ENCODE measurements around the gene SPTBN1.

The SPTBN1 gene

DNA sequence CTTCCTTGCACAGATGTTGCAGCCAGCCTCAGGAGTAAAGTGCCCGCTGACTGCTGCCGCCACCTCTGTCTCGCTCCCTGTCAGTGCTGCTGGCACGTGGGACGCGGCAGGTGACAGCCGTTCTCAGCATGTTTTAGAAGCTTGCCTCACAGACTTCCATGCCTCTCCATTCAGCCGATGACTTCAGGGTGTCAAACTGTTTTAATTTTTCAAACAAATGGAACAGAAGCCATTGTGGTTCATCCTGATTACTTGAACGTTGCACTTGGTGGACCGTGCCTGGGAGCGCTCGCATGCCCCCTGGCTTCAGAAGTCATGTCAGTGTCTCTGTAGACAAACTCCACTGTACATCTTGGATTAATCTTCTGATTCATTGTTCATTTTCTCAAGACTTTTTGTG lies 204.6 kb downstream of the SPTBN1 start:
- DNase-seq = no peak

DNA sequence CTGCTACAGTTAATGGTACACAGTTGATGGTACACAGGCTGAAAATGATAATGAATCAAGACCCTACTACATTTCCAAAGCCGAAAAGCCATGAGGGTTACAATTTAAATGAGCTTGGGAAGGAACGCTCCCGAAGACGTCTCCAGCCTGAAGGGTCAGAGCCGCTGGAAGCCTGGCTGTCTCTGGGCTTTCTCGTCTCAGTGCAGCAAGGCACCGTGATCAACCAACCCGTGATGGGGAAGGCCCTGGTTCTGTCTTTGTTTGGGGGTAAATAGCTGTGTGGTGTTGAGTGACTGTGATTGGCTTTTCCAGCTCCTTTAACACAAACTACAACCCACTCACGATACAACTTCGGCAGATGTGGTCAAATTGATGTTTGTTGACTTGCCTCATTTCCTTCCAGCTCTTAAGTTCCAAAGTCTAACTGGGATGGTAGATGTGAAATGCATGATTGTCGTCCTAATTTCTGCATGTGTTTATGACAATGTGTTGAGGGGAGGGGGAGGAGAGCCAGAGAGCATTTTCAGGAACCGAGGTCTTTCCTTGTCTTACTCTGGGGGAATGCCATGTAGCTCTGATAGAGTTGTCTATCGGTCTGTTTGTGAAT lies 207.4 kb downstream of the SPTBN1 start:
- no peak for DNase-seq

DNA sequence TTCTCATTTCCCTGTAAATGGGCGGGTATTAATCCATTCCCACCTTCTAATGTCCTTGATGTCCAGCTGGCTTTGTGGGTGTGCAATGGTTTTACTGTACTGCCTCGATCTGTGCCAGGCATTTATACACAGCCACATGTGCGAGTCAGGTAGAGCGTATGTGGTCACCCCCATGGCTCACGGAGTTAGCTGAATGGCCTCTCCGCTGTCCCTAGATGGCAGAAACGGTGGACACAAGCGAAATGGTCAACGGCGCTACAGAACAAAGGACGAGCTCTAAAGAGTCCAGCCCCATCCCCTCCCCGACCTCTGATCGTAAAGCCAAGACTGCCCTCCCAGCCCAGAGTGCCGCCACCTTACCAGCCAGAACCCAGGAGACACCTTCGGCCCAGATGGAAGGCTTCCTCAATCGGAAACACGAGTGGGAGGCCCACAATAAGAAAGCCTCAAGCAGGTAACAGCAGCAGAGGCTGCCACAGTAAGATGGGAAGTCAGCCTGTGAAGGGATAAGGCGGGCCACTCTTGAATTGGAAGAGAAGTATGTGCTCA lies 208.2 kb downstream of the SPTBN1 start:
- DNase-seq = no peak

DNA sequence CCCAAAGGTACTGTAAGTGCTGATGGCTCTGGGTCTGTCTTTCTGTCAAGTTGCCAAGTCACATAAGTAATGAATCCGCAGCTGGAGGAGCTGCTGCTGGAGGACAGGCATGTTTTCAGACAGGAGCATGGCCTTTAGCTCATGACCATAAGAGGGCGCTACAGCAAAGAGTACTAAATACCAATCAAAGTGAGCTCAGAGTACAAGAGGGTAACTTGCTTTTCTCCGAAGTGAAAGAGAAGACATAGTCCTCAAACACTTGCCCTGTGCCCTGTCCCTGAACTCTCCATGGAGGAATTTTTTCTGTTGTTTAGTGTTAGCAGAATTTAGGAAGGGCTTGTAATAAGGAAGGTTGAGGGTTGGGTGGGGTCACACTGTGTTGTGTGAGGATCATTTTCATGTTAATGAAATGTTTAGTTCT lies 209.3 kb downstream of the SPTBN1 start:
- DNase-seq = peak; percentile 11 to 20

DNA sequence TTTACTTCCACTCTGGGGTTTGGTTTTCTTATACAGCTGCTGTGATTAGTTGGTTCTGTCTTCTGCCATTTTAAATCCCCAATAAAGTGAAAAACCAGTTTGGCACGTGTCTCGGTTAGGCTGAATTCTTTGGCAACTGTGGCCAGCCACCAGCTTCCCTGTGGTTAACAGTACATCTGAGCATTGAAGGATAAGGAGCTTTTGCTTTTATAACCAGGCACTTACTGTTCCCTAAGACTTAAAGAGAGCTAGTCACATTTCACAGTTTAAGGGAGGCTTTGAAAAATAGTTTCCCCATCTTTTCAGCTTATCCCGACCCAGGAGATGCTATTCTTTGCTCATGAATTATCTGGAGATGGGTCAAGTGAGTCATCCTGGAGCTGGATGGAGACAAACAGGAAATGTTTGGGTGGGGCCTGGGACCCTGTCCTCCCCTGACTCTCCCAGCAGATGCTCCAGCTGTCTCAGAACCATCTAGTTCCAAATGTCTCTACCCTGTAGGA lies 210.1 kb downstream of the SPTBN1 start:
- DNase-seq = no peak

DNA sequence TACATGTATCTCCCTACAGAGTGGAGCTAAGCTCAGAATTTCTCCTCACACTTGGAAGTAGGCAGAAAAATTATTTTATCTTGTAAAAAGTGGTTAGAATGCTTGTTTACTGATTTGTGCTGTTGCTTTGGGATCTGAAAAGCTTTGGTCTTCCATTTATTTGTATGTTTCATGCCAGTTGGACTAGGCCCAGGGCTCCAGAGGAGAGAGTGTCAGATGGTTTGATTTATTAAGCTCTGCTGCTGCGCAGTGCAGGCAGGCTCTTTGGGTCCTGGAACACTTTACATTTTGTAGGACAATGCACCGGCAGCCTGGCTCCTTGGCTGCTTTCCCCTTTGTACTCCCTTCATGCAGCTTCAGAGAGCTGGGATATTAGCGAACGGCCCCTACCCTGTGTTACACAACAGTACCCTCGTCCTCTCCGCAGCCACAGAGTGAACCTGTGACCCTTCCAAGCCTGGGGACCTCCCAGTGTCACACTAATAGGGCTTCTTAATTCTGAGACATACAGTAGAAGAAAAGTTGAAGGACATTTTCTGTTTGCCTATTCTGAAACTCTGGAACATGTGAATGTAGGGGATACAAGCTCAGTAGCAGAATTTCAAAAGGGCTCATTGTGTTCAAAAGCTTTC lies 210.6 kb downstream of the SPTBN1 start:
- DNase-seq = no peak

DNA sequence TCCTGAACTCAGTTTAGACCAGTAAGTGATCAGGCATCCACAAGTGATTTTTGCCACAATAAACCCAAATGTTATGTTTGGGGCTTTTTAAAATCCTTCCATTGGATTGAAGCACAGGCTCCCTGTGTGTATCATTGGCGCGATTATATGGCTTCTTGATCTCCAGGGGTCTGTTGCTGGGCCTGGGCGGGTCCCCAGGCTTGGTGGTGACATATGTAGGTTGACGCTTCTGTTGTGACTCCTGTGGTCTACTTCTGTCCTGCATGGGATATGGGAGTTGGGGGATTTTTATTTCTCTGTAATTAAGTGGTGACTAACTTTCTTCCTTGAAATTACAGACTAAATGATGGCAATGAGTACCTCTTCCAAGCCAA lies 211.1 kb downstream of the SPTBN1 start:
- DNase-seq = no peak

DNA sequence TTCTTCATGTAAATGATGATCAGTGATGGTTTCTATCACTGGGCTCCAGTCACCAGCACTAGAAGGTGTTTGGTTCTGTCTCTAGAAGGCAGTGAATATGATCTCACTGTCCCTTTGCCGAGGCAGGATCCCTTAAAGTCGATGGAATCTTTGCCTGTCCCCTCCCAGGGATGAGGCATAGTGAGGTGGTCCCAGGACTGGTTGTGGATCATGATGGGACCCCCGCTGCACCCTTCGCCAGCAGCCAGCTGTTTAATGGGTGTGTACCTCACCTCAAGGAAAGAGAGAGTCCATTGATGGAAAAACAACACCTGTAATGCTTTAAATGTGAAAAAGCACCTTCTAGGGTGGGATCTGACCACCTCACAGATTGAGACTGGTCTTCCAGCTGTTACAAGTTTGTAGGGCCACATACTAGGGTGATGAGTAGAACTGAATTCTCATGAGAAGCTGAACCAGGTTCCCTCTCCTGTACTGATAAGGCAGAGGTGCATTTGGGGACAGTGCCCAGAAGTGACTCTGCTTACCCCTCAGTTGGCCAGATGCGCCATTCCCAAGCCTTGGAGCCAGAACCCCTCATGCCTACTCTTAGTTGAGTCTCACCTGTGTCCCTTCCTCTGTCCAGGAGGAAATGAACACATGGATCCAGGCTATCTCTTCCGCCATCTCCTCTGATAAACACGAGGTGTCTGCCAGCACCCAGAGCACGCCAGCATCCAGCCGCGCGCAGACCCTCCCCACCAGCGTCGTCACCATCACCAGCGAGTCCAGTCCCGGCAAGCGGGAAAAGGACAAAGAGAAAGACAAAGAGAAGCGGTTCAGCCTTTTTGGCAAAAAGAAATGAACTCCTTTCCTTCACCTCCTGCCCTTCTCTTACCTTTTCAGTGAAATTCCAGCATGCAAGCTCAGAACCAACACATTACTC lies 211.9 kb downstream of the SPTBN1 start:
- DNase-seq = no peak

DNA sequence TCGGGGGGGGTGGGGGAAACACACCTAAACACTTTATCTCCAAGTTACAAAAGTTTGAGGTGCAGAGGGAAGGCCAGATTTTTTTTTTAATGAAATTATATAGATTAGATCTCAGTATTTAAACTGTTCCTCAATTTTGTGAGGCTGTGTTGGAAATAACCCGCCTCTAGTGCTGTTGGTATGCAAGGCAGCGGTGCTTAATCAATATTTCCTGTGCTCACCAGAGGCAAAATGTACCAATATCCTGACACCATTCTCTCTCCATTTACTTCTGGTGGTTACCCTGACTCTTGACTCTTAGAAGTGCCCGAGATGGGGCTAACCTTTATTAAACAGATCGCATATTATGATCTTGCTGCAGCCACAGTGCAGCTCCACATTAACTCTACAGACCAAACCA lies 212.6 kb downstream of the SPTBN1 start:
- DNase-seq = no peak

DNA sequence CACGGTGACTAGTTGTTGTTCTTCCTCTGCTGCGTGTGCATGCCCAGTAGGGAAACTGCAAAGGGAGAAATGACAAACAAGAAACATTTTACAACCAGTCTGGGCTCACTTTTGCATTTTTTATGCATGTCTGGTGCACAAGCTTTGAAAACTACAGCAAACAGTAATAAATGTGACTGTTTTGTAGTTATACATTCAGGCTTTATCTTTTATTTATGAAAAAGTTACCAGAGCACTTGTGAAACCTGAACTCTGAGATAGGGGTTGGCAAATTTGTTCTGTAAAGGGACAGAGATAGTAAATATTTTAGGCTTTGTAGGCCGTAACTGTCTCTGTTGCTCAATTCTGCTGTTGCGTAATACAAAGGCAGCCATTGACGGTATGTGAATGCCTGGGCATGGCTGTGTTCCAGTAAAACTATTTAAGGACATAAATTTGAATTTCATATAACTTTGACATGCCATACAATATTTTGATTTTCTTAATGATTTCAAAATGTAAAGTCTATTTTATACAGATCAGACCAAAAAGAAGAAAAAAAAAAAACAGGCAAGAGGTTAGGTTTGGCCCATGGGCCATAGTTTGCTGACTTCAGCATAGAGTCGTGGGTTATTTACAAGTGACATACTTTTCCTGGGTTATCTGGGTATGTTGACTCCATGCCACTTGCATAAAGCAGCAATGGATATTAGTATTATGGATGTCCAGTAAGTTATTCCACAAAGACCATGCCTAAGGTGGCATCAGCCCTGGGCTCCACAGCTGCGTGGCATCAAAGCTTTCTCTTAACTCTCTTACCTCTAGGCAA lies 213.8 kb downstream of the SPTBN1 start:
- DNase-seq = no peak

DNA sequence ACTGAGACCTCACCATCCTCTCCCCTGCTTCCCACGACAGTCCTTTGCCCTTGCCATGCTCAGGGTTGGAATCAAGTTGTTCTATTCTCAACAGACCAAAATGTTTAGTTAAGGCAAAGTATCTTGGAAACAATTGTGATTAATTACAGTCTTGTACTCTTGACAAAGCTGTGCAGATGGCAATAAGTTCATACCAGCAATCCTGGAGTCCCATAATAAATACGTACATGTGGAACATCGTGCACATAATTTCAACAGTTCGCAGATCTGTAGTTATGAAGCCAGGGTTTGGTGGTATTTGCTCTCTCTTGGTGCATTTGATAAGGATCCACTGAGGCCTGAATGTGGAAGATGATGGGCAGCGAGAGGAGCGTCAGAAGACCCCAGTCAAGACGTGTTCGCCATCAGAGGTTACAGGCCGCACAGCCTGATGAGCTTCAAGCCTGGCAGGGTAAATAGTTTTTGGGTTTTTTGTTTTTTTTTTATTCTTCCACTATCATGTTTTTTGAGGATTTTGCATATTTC lies 214.4 kb downstream of the SPTBN1 start:
- DNase-seq = no peak

DNA sequence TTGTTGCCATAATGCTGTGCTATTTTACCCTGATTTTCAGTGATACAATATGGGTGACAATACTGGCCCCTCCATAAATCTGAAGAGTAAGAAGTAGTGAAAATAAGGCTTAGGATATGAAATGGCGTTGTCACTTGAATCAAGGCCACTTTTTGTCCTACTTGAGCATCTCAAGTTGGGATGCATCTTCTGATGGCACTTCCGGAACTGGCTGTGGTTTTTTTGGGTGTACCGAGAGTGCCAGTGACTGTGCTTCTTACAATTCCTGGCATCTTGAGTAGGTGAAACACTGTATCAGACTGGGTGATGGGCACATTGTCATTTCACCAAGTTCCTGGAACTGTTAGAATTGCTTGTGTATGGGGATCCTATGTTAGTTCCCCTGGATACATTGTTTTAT lies 214.9 kb downstream of the SPTBN1 start:
- no peak for DNase-seq

DNA sequence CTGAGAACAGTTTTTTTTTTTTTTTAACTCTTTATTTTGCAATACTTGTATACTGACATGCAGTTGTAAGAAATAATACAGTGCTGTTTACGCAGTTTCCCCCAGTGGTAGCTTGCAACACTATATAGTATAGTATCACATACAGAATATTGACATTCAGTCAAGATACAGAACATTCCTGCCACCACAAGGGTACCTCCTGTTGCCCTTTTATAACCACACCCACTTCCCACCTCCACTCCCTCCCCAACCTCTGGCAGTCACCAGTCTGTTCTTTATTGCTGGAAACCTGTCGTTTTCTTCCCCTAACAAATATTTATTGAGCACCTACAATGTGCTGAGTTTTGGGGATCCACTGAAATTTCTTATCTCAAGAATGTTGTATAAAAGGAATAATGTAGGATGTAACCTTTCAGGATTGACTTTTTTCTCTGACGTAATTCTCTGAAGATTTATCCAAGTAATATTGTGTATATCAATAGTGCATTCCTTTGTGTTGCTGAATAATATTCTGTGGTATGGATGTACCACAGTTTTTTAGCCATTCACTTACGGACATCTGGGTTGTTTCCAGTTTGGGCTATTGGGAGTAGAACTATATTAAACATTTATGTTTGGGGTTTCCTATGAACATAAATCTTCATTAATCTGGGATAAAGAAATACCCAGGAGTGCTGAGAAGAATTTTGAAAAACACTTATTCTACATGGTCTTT lies 215.9 kb downstream of the SPTBN1 start:
- DNase-seq = no peak

DNA sequence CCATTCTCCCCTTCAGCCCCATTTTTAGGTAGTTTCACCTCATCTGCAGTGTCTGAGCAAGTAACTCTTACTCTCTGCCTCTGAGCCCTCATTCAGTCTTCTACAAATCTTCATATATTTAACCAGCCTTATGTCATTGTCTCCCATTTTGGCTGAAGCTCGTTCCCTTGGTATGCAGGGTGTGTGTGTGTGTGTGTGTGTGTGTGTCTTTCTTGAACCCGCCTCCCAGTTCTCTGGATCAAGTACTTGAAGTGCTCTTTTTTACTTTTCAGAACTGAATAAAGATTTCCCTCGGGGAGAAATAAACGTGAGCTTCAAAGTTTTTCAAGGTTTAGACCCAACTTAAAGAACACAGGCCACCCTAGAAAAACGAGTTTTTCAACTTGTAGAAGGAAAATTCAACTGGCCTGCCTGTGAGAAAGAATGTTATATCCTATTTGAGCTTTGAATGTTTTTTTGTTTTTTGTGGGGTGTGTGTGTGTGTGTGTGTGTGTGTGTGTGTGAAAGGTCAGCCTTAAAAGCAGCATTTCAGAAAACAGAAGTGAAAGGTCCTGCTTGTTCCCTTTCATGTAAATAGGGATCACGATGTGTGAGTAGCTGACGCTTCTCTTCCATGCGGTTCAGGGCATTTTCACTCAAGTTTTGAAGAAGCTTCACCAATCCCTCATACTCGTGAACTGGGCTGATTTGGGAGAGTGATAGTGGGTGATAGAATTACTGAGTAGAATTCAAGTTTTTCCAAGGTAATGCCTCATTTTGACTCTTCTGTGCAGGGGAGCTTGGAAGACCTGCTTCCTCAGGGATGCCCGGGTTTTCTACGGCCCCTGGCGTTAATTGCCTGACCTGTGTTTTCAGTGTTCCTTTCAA lies 216.7 kb downstream of the SPTBN1 start:
- DNase-seq = no peak

DNA sequence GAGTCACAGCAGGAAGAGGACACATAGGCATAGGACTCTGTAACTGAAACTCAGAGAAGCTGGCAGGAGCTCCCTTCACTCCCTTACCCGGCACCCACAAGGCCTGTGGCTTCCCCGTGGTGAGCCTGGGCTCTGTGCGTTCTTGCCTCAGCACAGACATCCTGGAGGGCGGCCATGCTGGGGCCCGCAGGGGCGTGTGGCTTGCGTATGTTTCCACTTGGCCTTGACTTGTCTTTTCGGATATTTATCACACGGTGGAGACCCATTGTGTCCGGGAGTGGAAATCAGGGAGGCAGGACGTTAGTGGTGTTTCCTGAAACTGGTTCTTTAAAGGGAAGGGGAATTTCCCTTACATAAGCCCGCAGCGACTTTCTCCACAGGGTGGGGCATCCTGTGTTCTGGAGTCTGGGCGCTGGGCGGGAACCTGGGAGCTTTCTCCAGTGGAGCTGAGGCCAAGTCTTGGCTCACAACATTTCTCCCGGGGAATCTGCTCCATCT lies 217.4 kb downstream of the SPTBN1 start:
- DNase-seq = no peak

DNA sequence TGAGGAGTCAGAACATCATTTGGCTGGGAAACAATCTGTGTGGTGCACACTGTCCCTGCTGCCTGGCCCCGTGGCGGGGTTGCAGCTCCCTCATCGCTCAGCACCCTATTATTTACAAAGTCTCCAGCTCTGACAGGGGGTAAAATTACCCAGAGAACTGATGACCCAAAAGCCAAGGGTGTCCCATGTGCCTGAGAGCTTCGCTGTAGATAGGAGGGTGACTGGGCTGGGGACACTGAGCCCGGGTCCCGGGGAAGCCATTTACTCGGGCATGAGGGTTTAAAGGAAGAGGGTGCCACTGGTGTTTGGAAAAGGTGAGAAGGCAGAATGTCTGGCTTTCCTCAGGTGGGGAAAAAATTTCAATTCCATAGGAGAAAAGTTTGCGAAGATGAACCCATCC lies 219.2 kb downstream of the SPTBN1 start:
- DNase-seq = no peak

DNA sequence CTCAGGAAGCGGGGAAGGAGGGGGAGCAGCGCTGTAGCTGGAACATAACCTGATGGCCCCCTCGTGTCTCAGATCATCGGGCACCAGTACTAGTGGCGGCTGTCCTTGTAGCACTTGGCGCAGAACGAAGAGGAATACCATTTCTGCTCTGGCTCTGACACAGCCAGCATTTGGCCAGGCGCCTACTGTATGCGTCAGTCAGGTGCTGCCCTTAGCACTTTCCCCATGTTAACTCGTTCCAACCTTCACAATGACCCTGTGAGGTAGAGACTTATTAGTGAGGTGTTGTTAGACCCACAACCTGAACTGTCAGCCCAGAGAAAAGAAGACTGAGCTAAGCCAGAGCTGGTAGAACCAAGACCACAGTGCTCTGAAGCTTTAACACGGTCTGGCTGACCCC lies 219.6 kb downstream of the SPTBN1 start:
- no peak for DNase-seq

DNA sequence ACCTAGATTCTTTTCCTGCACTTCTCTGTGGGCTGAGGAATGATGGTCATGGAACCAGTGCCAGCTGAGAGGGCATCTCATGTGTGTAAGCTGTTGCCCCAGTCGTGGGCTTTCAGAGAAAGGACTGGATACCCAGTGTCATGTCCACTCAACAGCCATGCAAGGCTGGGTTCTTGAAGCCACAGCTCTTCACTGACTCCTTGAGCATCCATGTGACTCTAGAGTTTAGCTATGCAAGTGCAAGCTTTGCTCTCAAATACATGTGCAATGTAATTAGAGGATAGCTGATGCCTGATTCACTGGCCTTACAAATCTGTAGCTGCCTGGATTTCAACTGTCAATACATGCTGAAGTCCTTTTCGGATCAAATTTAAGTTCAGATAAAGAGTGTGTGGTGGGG lies 220.5 kb downstream of the SPTBN1 start:
- no peak for DNase-seq

DNA sequence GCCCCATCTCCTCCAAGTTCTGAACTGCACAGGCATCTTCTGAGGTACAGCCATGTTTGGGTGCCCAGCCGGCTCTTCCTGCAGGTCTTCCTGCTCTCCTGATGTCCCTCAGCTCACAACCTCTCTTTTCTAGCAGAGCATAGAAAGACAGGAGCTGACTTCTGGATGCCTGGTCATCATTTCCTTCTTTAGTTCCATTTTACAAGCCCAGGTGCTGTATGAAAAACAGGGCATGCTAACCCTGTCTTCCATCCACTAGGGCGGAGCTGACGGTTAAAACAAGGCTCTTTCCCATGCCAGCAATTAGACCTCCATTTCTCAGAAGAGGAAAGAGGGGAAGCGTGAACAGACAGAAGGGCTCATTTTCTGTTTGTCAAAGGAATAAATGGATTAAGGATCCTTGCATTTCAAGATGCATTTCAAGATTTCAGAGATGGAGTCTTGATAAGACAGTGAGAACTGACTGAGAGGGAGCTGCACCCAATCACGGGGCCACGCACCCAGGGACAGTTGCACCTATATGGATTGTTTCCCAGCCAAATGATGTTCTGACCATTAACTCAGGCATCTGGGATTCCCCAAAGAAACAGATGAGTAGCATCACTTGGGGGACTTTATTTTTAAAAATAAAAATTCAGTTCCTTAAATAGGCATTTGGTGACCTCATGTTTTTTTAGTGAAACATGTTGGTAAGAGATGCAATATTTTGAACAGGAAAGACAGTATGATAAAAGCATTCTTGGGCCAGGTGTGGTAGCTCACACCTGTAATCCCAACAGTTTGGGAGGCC lies 221.5 kb downstream of the SPTBN1 start:
- no peak for DNase-seq

DNA sequence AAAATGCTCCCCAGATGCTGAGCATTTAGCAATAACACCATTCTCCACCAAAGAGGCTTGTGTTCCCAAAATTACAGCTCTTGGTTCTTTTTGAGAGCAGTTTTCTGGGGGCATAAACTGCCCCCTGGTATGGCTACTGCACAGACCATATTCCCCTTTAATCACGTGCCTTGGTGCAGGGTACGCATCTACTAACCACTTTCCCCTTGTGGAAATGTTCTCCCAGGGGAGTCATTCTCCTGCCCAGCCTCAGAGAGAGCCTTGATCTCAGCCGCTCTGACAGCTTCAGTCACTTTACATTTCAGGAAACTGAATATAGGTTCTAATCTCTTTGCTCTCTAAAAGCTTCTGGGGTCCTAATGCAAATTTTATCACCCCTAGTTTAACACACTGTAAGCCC lies 222.6 kb downstream of the SPTBN1 start:
- no peak for DNase-seq
